Measurements from ENCODE around the gene ZAR1L. TPM values are rescaled to one million over a fixed set of nuclear protein-coding genes. Genes with fewer than 3 reads are reported as not detected.

ZAR1L gene
- total RNA-seq, 1 donor from 2014 or later: not detected

DNA sequence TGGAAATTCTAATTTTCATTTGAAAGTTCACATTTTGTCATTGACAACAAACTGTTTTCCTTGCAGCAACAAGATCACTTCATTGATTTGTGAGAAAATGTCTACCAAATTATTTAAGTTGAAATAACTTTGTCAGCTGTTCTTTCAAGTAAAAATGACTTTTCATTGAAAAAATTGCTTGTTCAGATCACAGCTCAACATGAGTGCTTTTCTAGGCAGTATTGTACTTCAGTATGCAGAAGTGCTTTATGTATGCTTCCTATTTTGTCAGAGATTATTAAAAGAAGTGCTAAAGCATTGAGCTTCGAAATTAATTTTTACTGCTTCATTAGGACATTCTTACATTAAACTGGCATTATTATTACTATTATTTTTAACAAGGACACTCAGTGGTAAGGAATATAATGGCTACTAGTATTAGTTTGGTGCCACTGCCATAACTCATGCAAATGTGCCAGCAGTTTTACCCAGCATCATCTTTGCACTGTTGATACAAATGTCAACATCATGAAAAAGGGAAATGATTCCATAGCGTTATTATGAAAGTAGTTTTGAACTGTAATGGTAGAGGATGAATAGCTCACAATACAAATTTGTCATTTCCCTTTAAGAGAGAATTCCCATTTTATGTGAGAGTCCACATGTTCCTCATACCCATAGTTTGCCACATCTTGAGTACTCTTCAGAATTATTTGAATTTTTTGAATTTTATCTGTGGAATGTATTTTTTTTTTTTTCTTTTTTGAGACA lies 2.7 kb upstream of the ZAR1L start:
- H3K9me3 ChIP-seq (replicated peaks): no peaks in the 10 kb centered on the region
- no peaks in the 10 kb centered on the region for H3K27me3 ChIP-seq (ENCODE audit: low read depth)
- H3K4me3 ChIP-seq: no peak overlapping the region
- H3K27ac ChIP-seq (replicated peaks): no peak overlapping the region
- no peaks in the 10 kb centered on the region for H3K36me3 ChIP-seq
- intact Hi-C loops (cut with micrococcal nuclease): loop anchor here (10.0 kb wide), 1 partner anchor 303 kb away; no protein-coding TSS in a partner anchor
- peaks cover 16% of the 10 kb centered on the region for H3K4me1 ChIP-seq
- DNase-seq: no peak
- no peak for TF ChIP-seq CTCF (IDR thresholded peaks at IDR 0.05; ENCODE audit: borderline replicate concordance)

- Histone ChIP-seq H3K4me1 (peaks cover 16% of the 10 kb centered on the region), H3K27ac (replicated peaks) (peak overlapping the region; percentile 96), H3K4me3 (peak overlapping the region; percentile 93), H3K36me3 (no peaks in the 10 kb centered on the region), H3K9me3 (replicated peaks) (no peaks in the 10 kb centered on the region), H3K27me3 (ENCODE audit: low read depth) (no peaks in the 10 kb centered on the region)
- intact Hi-C loops (cut with micrococcal nuclease): loop anchor here (10.0 kb wide), 1 partner anchor 302 kb away; no protein-coding TSS in a partner anchor
- DNase-seq: no peak
- TF ChIP-seq CTCF (IDR thresholded peaks at IDR 0.05; ENCODE audit: borderline replicate concordance): no peak
Measured at GRCh38 chr13:32316501-32316900, 1.3 kb upstream of the ZAR1L start.

GRCh38 chr13:32316028-32316339 lies 821 bp upstream of the ZAR1L start:
- DNase-seq: no peak
- Histone ChIP-seq H3K4me1 (peaks cover 16% of the 10 kb centered on the region), H3K27ac (replicated peaks) (peak overlapping the region; percentile 96), H3K9me3 (replicated peaks) (no peaks in the 10 kb centered on the region), H3K27me3 (ENCODE audit: low read depth) (no peaks in the 10 kb centered on the region), H3K36me3 (no peaks in the 10 kb centered on the region), H3K4me3 (peak overlapping the region; percentile 93)
- TF ChIP-seq CTCF (IDR thresholded peaks at IDR 0.05; ENCODE audit: borderline replicate concordance): no peak
- intact Hi-C loops (cut with micrococcal nuclease): loop anchor here (10.0 kb wide), 1 partner anchor 301 kb away; no protein-coding TSS in a partner anchor

DNA sequence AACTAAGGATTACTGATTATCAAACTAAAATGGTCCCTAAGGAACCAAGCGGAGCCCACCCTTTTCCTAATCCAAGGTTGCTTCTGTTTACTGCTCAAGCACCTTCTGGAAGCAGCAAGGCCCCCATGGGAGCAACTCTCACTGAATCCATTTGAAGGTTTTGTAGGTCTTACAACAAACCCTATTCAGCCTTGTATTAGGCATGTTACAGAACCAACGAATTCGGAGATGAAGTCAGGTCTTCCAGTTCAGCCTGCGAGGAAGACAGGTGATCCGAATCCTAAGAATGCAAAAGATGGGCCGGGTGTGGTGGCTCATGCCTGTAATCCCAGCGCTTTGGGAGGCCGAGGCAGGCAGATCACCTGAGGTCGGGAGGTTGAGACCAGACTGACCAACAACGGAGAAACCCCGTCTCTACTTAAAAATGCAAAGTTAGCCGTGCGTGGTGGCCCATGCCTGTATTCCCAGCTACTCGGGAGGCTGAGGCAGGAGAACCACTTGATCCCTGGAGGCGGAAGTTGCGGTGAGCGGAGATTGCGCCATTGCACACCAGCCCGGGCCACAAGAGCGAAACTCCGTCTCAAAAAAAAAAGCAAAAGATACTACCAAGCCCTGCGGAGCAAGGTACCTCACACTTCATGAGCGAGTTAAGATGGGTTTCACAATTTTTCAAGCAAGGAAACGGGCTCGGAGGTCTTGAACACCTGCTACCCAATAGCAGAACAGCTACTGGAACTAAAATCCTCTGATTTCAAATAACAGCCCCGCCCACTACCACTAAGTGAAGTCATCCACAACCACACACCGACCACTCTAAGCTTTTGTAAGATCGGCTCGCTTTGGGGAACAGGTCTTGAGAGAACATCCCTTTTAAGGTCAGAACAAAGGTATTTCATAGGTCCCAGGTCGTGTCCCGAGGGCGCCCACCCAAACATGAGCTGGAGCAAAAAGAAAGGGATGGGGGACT lies 609 bp downstream of the ZAR1L start:
- intact Hi-C loops (cut with micrococcal nuclease): loop anchor here (10.0 kb wide), 1 partner anchor 300 kb away; no protein-coding TSS in a partner anchor
- peak; percentile 64 for DNase-seq
- peak overlapping the region; percentile 96 for H3K27ac ChIP-seq (replicated peaks)
- no peaks in the 10 kb centered on the region for H3K36me3 ChIP-seq
- peak overlapping the region; percentile 93 for H3K4me3 ChIP-seq
- TF ChIP-seq CTCF (IDR thresholded peaks at IDR 0.05; ENCODE audit: borderline replicate concordance): no peak
- H3K27me3 ChIP-seq (ENCODE audit: low read depth): no peaks in the 10 kb centered on the region
- no peaks in the 10 kb centered on the region for H3K9me3 ChIP-seq (replicated peaks)
- H3K4me1 ChIP-seq: peaks cover 19% of the 10 kb centered on the region

DNA sequence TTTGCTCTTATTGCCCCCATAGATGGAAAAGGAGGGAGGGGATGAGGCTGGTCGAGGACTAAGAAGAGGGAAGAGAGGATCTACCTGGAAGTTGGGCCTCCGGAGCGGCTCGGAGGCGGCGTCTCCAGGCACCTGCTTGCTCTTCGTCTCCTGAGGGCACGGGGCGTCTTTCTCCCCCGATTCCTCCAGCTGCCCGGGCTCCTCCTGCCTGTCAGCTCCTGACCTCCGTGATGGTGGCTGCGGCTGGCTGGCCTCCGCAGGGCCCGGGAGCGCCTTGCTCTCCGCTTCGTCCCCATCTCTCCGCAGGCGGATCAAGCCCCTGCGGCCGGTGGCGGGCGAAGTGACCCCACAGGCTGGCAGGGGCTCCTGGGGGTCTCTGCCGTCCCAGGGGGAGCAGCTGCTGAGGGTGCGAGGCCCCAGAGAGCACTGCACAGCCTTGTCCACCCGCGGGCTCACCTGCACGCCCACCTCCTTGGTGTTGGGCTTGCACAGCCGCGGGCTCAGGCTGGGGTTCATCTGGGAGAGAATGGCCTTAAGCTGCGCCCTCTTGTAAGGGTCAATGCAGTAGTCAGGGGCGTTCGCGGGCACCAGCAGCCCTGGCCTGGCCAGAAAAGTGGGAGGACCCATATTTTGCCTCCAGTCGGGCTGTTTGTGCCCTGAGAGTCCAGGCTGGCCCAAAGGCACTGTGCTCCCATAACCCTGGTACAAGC lies 3.8 kb downstream of the ZAR1L start:
- intact Hi-C loops (cut with micrococcal nuclease): loop anchor here (10.0 kb wide), 1 partner anchor 297 kb away; no protein-coding TSS in a partner anchor
- H3K27ac ChIP-seq (replicated peaks): no peak overlapping the region
- no peak for TF ChIP-seq CTCF (IDR thresholded peaks at IDR 0.05; ENCODE audit: borderline replicate concordance)
- no peak for DNase-seq
- no peaks in the 10 kb centered on the region for H3K9me3 ChIP-seq (replicated peaks)
- H3K4me3 ChIP-seq: no peak overlapping the region
- no peaks in the 10 kb centered on the region for H3K36me3 ChIP-seq
- no peaks in the 10 kb centered on the region for H3K27me3 ChIP-seq (ENCODE audit: low read depth)
- H3K4me1 ChIP-seq: peaks cover 19% of the 10 kb centered on the region

Data from left ventricle myocardium inferior (tissue), 1 donor.